ENCODE measurements around the gene TSKS. TPM values are rescaled to one million over a fixed set of nuclear protein-coding genes. Genes with fewer than 3 reads are reported as not detected.

The TSKS gene
- total RNA-seq, 1 experiment from 2014 or later, result 0.28 TPM

GRCh38 chr19:49776371-49776764, 13.3 kb upstream of the TSKS start:
- H2BK120ac ChIP-seq (ENCODE audit: low read depth, low read length, poor library complexity, severe bottlenecking), result no peak overlapping the region
- Mint-ChIP-seq H3K27ac (peak overlapping the region in 2 of 3 experiments; percentile 38 to 65; a peak in 3 of 7 replicates), H3K4me1 (peaks cover 8 to 13% of the 10 kb centered on the region in 2 experiments), H3K9me3 (no peaks in the 10 kb centered on the region), H3K36me3 (ENCODE audit: insufficient read depth in 1 of 3, low read depth in 3 of 3) (peaks cover 0 to 17% (median 13%) of the 10 kb centered on the region in 3 experiments), H3K4me3 (no peak overlapping the region), H3K27me3 (ENCODE audit: low read depth) (no peaks in the 10 kb centered on the region)
- no peak overlapping the region for H4K5ac ChIP-seq (ENCODE audit: insufficient read length, low read depth, low read length)
- no peaks in the 10 kb centered on the region for H3K4me1 ChIP-seq (ENCODE audit: insufficient read depth, low read length)
- no peak overlapping the region for H2BK15ac ChIP-seq (ENCODE audit: low read depth, low read length)
- no peak overlapping the region for H2BK5ac ChIP-seq (ENCODE audit: insufficient read length, low read length)
- H4K8ac ChIP-seq (replicated peaks; ENCODE audit: insufficient read length, low read depth, low read length), result no peak overlapping the region
- H3K9me3 ChIP-seq (ENCODE audit: control insufficient read depth, low read depth, low read length), result no peaks in the 10 kb centered on the region
- WGBS (ENCODE audit: extremely low coverage, insufficient read length, low lambda C conversion rate), result no CpG with 5 or more reads among the region's 6 CpGs
- no peak for DNase-seq
- peaks cover 4% of the 10 kb centered on the region; the same call in 1 of the 2 replicates for H3K79me2 ChIP-seq (ENCODE audit: insufficient read depth, low read length)
- H2AK5ac ChIP-seq (ENCODE audit: insufficient read length, low read length), result no peak overlapping the region
- no peak overlapping the region for H3K9ac ChIP-seq (ENCODE audit: extremely low read depth, insufficient read length, low read length)
- H3K27me3 ChIP-seq (ENCODE audit: insufficient read depth, low read length), result no peaks in the 10 kb centered on the region
- no peak overlapping the region for H3K56ac ChIP-seq (ENCODE audit: insufficient read length, low read depth, low read length)
- peaks cover 9% of the 10 kb centered on the region for H3K79me1 ChIP-seq (ENCODE audit: insufficient read depth, low read depth, low read length, poor library complexity, severe bottlenecking)
- no peak overlapping the region for H3K18ac ChIP-seq (ENCODE audit: insufficient read length, low read depth, low read length)
- no peak overlapping the region for H3K23ac ChIP-seq (ENCODE audit: insufficient read length, low read depth, low read length)
- H3K27ac ChIP-seq (ENCODE audit: insufficient read length, low read depth, low read length), result no peak overlapping the region
- H2BK20ac ChIP-seq (ENCODE audit: low read depth, low read length, poor library complexity, severe bottlenecking), result no peak overlapping the region
- H3T11ph ChIP-seq (ENCODE audit: low read length), result no peak overlapping the region
- H2AFZ ChIP-seq (ENCODE audit: low read length), result no peak overlapping the region
- no peaks in the 10 kb centered on the region for H4K20me1 ChIP-seq (ENCODE audit: control insufficient read depth, insufficient read depth, insufficient read length)
- H3K4ac ChIP-seq (ENCODE audit: low read depth, low read length), result no peak overlapping the region
- H2BK12ac ChIP-seq (ENCODE audit: insufficient read length, low read depth, low read length), result no peak overlapping the region
- no peak overlapping the region for H3K14ac ChIP-seq (ENCODE audit: insufficient read depth, low read length)
- no peaks in the 10 kb centered on the region for H3K23me2 ChIP-seq (ENCODE audit: insufficient read length, low read depth, low read length, poor library complexity, severe bottlenecking)
- TF ChIP-seq, protein P1, sequence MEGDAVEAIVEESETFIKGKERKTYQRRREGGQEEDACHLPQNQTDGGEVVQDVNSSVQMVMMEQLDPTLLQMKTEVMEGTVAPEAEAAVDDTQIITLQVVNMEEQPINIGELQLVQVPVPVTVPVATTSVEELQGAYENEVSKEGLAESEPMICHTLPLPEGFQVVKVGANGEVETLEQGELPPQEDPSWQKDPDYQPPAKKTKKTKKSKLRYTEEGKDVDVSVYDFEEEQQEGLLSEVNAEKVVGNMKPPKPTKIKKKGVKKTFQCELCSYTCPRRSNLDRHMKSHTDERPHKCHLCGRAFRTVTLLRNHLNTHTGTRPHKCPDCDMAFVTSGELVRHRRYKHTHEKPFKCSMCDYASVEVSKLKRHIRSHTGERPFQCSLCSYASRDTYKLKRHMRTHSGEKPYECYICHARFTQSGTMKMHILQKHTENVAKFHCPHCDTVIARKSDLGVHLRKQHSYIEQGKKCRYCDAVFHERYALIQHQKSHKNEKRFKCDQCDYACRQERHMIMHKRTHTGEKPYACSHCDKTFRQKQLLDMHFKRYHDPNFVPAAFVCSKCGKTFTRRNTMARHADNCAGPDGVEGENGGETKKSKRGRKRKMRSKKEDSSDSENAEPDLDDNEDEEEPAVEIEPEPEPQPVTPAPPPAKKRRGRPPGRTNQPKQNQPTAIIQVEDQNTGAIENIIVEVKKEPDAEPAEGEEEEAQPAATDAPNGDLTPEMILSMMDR (conservative IDR thresholded peaks at IDR 0.05), result no peak
- no peak overlapping the region for H3K4me2 ChIP-seq (ENCODE audit: insufficient read depth, insufficient read length, low read length)
- no peak overlapping the region for H4K91ac ChIP-seq (ENCODE audit: insufficient read length, low read depth, low read length)

Data from H9 (cell line).